Measurements from ENCODE around the gene NHLRC2. TPM values are rescaled to one million over a fixed set of nuclear protein-coding genes. Genes with fewer than 3 reads are reported as not detected.

NHLRC2 gene
- total RNA-seq, 1 donor from 2014 or later, result 13.4 TPM

DNA sequence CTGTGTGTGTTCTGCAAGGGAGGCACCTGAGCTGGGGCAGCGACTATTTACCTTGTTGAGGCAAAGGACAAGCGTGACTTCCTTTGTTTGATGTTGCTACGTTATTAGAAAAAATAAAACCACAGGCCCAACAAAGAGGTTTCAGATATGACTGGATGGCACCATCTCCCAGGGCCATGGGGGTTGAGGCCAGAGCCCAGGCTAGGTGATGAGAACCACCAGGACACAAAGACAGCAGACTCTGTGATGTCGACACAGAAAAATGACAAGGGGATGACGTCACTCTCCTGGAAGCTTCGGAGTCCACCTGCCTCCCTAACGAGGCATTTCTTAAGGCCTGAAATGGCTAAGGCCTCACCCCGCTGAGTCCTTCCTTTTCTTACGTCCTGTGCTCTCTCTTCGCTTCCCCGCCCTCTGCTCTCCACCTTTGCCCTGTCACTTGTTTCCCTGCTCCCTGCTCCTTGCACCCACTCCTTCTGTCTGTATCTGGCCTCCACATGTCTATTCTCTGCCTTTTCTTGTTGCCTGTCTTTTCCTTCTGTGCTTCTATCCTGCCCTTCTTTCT lies 106.2 kb downstream of the NHLRC2 start:
- peak; percentile 70 for DNase-seq (ENCODE audit: low read depth)
- TF ChIP-seq, protein P1, sequence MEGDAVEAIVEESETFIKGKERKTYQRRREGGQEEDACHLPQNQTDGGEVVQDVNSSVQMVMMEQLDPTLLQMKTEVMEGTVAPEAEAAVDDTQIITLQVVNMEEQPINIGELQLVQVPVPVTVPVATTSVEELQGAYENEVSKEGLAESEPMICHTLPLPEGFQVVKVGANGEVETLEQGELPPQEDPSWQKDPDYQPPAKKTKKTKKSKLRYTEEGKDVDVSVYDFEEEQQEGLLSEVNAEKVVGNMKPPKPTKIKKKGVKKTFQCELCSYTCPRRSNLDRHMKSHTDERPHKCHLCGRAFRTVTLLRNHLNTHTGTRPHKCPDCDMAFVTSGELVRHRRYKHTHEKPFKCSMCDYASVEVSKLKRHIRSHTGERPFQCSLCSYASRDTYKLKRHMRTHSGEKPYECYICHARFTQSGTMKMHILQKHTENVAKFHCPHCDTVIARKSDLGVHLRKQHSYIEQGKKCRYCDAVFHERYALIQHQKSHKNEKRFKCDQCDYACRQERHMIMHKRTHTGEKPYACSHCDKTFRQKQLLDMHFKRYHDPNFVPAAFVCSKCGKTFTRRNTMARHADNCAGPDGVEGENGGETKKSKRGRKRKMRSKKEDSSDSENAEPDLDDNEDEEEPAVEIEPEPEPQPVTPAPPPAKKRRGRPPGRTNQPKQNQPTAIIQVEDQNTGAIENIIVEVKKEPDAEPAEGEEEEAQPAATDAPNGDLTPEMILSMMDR (IDR thresholded peaks at IDR 0.05; ENCODE audit: insufficient read depth, low read length, severe bottlenecking), result no peak
- peak; percentile 89 for FAIRE-seq
- Histone ChIP-seq H3K36me3 (ENCODE audit: control insufficient read depth, insufficient read depth, low read length) (no peaks in the 10 kb centered on the region), H3K4me3 (ENCODE audit: low read depth, low read length) (no peak overlapping the region), H3K27me3 (ENCODE audit: control insufficient read depth, insufficient read depth, low read length) (no peaks in the 10 kb centered on the region)

DNA sequence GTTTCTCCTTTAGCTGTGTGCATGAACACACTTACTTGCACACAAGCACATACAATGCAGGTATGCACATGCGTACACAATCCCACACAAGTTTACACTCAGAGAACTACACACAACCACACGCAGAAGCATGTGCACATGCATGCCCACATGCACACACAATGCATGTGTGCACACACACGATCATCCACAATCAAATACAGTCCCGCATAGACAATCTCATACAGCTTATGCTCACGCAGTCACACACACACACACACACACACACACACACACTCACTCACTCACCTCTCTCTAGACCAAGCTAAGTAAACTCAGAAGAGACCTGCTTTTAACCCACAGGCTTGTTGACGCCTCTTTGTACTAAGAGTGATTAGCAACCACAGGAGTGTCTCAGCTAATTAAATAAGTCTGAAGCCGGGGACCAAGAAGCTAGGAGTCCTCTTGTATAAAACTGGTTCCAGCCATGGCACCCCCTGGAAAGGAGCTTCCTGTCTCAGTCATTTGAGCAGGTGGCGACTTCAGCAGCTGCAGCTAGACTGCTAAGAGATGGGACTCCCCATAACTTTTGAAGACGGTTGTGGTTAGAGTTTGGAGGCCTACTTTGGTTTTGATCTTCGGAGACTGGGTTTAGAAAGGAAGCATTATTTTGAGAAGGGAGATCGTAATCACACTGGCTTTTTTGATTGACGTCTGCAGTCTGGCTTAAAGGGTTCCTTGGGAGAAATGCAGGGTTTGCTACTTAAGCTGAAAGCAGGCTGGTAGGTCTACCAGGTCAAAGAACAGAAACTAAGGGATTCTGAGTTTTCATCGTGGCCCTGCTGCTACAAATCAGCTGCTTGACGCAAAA lies 106.9 kb downstream of the NHLRC2 start:
- H3K4me3 ChIP-seq (ENCODE audit: low read depth, low read length), result no peak overlapping the region
- DNase-seq (ENCODE audit: low read depth) (no peak), FAIRE-seq (peak; percentile 43)
- TF ChIP-seq, protein P1 (IDR thresholded peaks at IDR 0.05; ENCODE audit: insufficient read depth, low read length, severe bottlenecking), result no peak
- H3K27me3 ChIP-seq (ENCODE audit: control insufficient read depth, insufficient read depth, low read length), result no peaks in the 10 kb centered on the region
- no peaks in the 10 kb centered on the region for H3K36me3 ChIP-seq (ENCODE audit: control insufficient read depth, insufficient read depth, low read length)

- DNase-seq (ENCODE audit: low read depth) (no peak), FAIRE-seq (no peak)
- Histone ChIP-seq H3K4me3 (ENCODE audit: low read depth, low read length) (no peak overlapping the region), H3K36me3 (ENCODE audit: control insufficient read depth, insufficient read depth, low read length) (no peaks in the 10 kb centered on the region), H3K27me3 (ENCODE audit: control insufficient read depth, insufficient read depth, low read length) (no peaks in the 10 kb centered on the region)
- TF ChIP-seq, protein P1 (IDR thresholded peaks at IDR 0.05; ENCODE audit: insufficient read depth, low read length, severe bottlenecking), result no peak
Measured at GRCh38 chr10:113965077-113965476, 110.6 kb downstream of the NHLRC2 start.

DNA sequence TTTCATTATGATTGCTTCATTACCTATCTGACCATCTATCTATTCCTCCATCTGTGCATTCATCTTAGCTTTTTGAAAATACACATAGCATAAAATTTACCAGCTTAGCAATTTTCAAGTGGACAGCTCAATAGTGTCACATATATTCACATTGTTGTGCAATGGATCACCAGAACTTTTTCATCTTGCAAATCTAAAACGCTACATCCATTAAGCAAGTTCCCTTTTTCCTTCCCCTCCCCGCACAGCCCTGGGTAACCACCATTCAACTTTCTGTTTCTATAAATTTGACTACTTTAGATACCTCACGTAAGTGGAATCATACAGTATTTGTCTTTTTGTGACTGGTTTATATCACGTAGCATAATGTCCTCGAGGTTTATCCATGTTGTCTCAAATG lies 111.2 kb downstream of the NHLRC2 start:
- TF ChIP-seq, protein P1 (IDR thresholded peaks at IDR 0.05; ENCODE audit: insufficient read depth, low read length, severe bottlenecking), result no peak
- H3K4me3 ChIP-seq (ENCODE audit: low read depth, low read length), result no peak overlapping the region
- no peaks in the 10 kb centered on the region for H3K27me3 ChIP-seq (ENCODE audit: control insufficient read depth, insufficient read depth, low read length)
- FAIRE-seq, result no peak
- DNase-seq (ENCODE audit: low read depth), result no peak
- no peaks in the 10 kb centered on the region for H3K36me3 ChIP-seq (ENCODE audit: control insufficient read depth, insufficient read depth, low read length)

Other genes with a start within 250 kb of the NHLRC2 start
- not detected in 2 replicates for gene NRAP, start 190.6 kb upstream of the NHLRC2 start, total RNA-seq
- gene CASP7, start 174.7 kb upstream of the NHLRC2 start, total RNA-seq, result 10.0 and 12.8 TPM in 2 replicates
- not detected in 2 replicates for gene PLEKHS1, start 103.0 kb upstream of the NHLRC2 start, total RNA-seq
- gene DCLRE1A, start 579 bp upstream of the NHLRC2 start, total RNA-seq, result 6.8 and 9.2 TPM in 2 replicates
- gene ADRB1, start 189.2 kb downstream of the NHLRC2 start, total RNA-seq, result 1.8 and 2.2 TPM in 2 replicates